Measurements from ENCODE around the gene FDX2.

GRCh38 chr19:10305139-10305806 lies 10.5 kb downstream of the FDX2 start:
- TF ChIP-seq MAX (IDR thresholded peaks at IDR 0.05) (no peak), SP1 (IDR thresholded peaks at IDR 0.05) (no peak), EGR1 (IDR thresholded peaks at IDR 0.05; ENCODE audit: low read depth in 2 of 2) (no peak), ZBTB33 (IDR thresholded peaks at IDR 0.05) (no peak), CTCF (IDR thresholded peaks at IDR 0.05; ENCODE audit: low read depth, low read length, missing input control) (no peak), NR2F2 (IDR thresholded peaks at IDR 0.05) (no peak), GABPA (IDR thresholded peaks at IDR 0.05 in 1 of 2, conservative IDR thresholded peaks at IDR 0.05 in 1 of 2) (no peak)
